H1 (cell line): Measurements from ENCODE around the gene NRSN2. TPM values are rescaled to one million over a fixed set of nuclear protein-coding genes. Genes with fewer than 3 reads are reported as not detected.

Experiments used
- CTCF ChIP-seq, 3 experiments: IDR thresholded peaks; 1 replicate in 2 of 3; 2 replicates in 1 of 3; pipeline versions ENCODE4 v1.5.1 to v1.6.1; 2011; ENCODE audit warnings: low read length in 3 of 3, mild to moderate bottlenecking in 3 of 3, inconsistent platforms in 2 of 3, low read depth in 1 of 3, moderate library complexity in 1 of 3; ENCODE audit not compliant: insufficient read depth in 1 of 3; ENCODE audit errors: control extremely low read depth in 1 of 3
- polyA plus RNA-seq, 7 experiments: library from polyadenylated mRNA; depleted of rRNA in 3 of 7; stranded (reverse) in 5 of 7; unstranded in 2 of 7; fragments of >200 nt in 5 of 7; fragments of 200-250 nt in 2 of 7; gene quantifications; 1 replicate in 5 of 7; 2 replicates in 1 of 7; 4 replicates in 1 of 7; pipeline versions ENCODE4 v1.2.1 to v1.2.3, GENCODE V29; 2011 to 2013; ENCODE audit warnings: missing spikeins in 2 of 7, mixed read lengths in 2 of 7
- total RNA-seq: library from RNA; stranded (reverse); fragmentation: NEBNext Ultra II Directional; extraction: Animal tissue kit (Norgen Biotek cat#: 25700); gene quantifications from 2 replicates; pipeline ENCODE4 v1.2.1, GENCODE V29; 2021
- TF ChIP-seq, protein P1 (sequence below): IDR thresholded peaks from 2 replicates; pipeline ENCODE4 v1.6.1; 2011; ENCODE audit warnings: low read depth, mild to moderate bottlenecking, low read length; ENCODE audit not compliant: insufficient read depth

NRSN2 gene
- total and polyA plus RNA-seq, 2 of the 8 experiments (the other 6 are each of a cell fraction or from before 2014, with no cell fraction given) = 19.4 to 33.3 TPM

DNA sequence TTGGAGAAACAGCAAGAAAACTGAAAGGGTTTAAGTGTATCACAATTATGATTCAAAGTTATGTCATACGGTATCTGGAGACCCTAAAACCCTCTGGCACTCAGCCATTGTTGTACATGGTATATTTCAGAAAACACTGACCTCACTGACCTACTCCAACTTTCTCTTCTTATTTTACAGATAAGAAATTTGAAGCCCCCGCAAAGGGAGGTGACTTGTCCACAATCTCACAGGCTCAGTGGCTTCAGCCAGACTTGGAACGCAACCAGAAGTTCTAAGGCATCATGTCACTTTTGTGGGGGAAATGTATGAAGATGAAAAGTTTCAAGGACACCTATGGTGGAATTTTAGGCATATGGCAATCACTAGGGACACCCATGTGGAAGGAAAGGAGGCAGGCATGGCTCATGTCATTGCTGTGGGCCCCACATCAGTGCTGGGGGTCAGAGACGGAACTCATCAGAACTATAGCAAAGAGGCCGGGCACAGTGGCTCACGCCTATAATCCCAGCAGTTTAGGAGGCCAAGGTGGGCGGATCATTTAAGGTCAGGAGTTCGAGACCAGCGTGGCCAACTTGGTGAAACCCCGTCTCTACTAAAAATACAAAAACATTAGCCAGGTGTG, 28.5 kb downstream of the NRSN2 start (continued):
- TF ChIP-seq CTCF (IDR thresholded peaks at IDR 0.05; ENCODE audit: control extremely low read depth in 1 of 3, insufficient read depth in 1 of 3, low read depth in 1 of 3, low read length in 3 of 3) = no peak
- TF ChIP-seq, protein P1, sequence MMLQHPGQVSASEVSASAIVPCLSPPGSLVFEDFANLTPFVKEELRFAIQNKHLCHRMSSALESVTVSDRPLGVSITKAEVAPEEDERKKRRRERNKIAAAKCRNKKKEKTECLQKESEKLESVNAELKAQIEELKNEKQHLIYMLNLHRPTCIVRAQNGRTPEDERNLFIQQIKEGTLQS = no peak
- TF ChIP-seq, all 59 proteins: peak for 0
